Ascending aorta (tissue), 2 donors: ENCODE measurements around the gene PSME2. TPM values are rescaled to one million over a fixed set of nuclear protein-coding genes. Genes with fewer than 3 reads are reported as not detected.

Experiments used
- DNase-seq, 2 donors: peaks; one replicate each; pipeline ENCODE4 v3.0.0-alpha.2; 2019; ENCODE audit warnings: low spot score in 2 of 2
- H3K27ac ChIP-seq, 2 donors: fragments of 200-600 bp; sonication (generic); one replicate each; pipeline ENCODE4 v1.5.1; 2016 to 2017; ENCODE audit warnings: mild to moderate bottlenecking in 1 of 2
- H3K27me3 ChIP-seq: fragments of 200-600 bp; sonication (generic); one replicate; pipeline ENCODE4 v1.5.1; 2017
- H3K36me3 ChIP-seq, 2 donors: fragments of 200-600 bp; sonication (generic); one replicate each; pipeline ENCODE4 v1.5.1; 2016
- H3K4me1 ChIP-seq, 2 donors: fragments of 200-600 bp; sonication (generic); one replicate each; pipeline ENCODE4 v1.5.1; 2016 to 2017; ENCODE audit warnings: mild to moderate bottlenecking in 1 of 2
- H3K4me3 ChIP-seq, 2 donors: fragments of 200-600 bp; sonication (generic); one replicate each; pipeline ENCODE4 v1.5.1; 2016 to 2017; ENCODE audit warnings: mild to moderate bottlenecking in 1 of 2
- H3K9me3 ChIP-seq, 2 donors: fragments of 200-600 bp; sonication (generic); one replicate each; pipeline ENCODE4 v1.5.1; 2016
- CTCF ChIP-seq, 3 experiments: fragments of 200-600 bp in 2 of 3; fragments of 450-650 bp in 1 of 3; sonication (generic) in 2 of 3; IDR thresholded peaks; one replicate each; pipeline ENCODE4 v1.5.1; 2016 to 2019; ENCODE audit warnings: antibody characterized with exemption in 3 of 3, mild to moderate bottlenecking in 1 of 3, moderate library complexity in 1 of 3
- intact Hi-C: fragments of 100-400 bp; cut with DNase I; formaldehyde crosslinking; loops from one replicate; pipeline ENCODE4 v1.15.1; 2023
- total RNA-seq: library from RNA; depleted of rRNA; stranded (reverse); fragments of >200 nt; gene quantifications from one replicate; pipeline ENCODE4 v1.1.0, GENCODE V29; 2016

PSME2 gene
- total RNA-seq, 1 donor from 2014 or later: 100 TPM

GRCh38 chr14:24186831-24187538, 40.6 kb upstream of the PSME2 start:
- H3K36me3 ChIP-seq: peaks cover 31 to 49% of the 10 kb centered on the region in 2 donors
- DNase-seq: no peak

DNA sequence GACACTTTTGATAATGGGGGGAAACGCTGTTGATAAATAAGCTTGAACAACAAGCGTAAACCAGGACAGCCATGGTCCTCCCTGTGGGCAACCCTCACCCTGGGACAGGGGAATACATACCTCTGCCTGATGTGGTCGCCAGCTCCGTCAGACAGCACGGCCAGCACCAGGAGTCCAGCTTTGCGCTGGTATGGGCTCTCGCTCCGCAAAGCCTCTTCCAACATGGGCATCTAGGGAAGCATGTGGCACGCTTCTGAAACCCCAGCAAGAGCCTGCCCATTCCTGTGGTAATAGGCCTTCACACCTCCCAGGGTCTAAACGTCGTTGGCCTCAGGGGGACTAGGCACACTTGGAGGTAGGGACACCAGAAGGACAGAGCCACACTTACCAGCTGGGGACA, 39.3 kb upstream of the PSME2 start:
- no peak for DNase-seq

More at GRCh38 chr14:24186831-24187538, 40.6 kb upstream of the PSME2 start:
- Histone ChIP-seq H3K27me3 (no peaks in the 10 kb centered on the region), H3K27ac (no peak overlapping the region), H3K4me1 (peaks cover 0 to 19% of the 10 kb centered on the region in 2 donors), H3K4me3 (no peak overlapping the region), H3K9me3 (no peaks in the 10 kb centered on the region)
- intact Hi-C loops: no loop called here
- TF ChIP-seq CTCF (IDR thresholded peaks at IDR 0.05): no peak

GRCh38 chr14:24185026-24185425, 38.6 kb upstream of the PSME2 start:
- Histone ChIP-seq H3K4me1 (peaks cover 0 to 19% of the 10 kb centered on the region in 2 donors), H3K4me3 (no peak overlapping the region), H3K27me3 (no peaks in the 10 kb centered on the region), H3K9me3 (no peaks in the 10 kb centered on the region), H3K27ac (no peak overlapping the region), H3K36me3 (peaks cover 29 to 58% of the 10 kb centered on the region in 2 donors)
- DNase-seq: no peak
- intact Hi-C loops: no loop called here
- no peak for TF ChIP-seq CTCF (IDR thresholded peaks at IDR 0.05)

More for the DNA sequence above, 39.3 kb upstream of the PSME2 start:
- Histone ChIP-seq H3K4me1 (peaks cover 0 to 19% of the 10 kb centered on the region in 2 donors), H3K27ac (no peak overlapping the region), H3K36me3 (peaks cover 29 to 54% of the 10 kb centered on the region in 2 donors), H3K9me3 (no peaks in the 10 kb centered on the region), H3K4me3 (no peak overlapping the region), H3K27me3 (no peaks in the 10 kb centered on the region)
- TF ChIP-seq CTCF (IDR thresholded peaks at IDR 0.05): no peak
- intact Hi-C loops: no loop called here

- Histone ChIP-seq H3K36me3 (peaks cover 31 to 63% of the 10 kb centered on the region in 2 donors), H3K27me3 (no peaks in the 10 kb centered on the region), H3K9me3 (no peaks in the 10 kb centered on the region), H3K27ac (no peak overlapping the region), H3K4me1 (peaks cover 0 to 15% of the 10 kb centered on the region in 2 donors), H3K4me3 (no peak overlapping the region)
- TF ChIP-seq CTCF (IDR thresholded peaks at IDR 0.05): no peak
- intact Hi-C loops: no loop called here
- no peak for DNase-seq
Measured at GRCh38 chr14:24184104-24184970, 37.9 kb upstream of the PSME2 start.

DNA sequence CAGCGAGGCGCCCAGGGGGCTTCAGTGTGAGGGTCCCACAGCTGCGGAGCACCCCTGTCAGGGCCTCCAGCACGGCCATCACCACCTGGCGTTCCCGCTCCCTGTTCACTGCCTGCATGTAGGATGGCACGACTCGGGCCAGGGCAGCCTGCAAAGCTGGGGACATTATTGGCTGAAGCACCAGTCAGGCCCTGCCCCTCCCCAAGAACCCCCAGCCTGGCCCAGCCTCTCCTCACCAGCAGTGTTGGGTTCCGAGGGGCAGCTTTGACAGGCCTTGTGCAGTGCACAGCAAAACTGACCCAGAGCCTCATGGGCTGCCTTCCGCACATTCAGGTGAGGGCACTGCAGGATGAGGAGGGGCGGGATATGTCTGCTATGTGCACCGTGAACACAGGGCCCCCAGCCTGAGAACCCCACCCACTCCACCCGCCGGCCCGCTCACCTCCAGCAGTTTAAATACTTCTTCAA, 36.6 kb upstream of the PSME2 start:
- Histone ChIP-seq H3K4me3 (no peak overlapping the region), H3K27ac (no peak overlapping the region), H3K9me3 (no peaks in the 10 kb centered on the region), H3K36me3 (peaks cover 42 to 76% of the 10 kb centered on the region in 2 donors), H3K27me3 (no peaks in the 10 kb centered on the region), H3K4me1 (peaks cover 0 to 7% of the 10 kb centered on the region in 2 donors)
- intact Hi-C loops: no loop called here
- no peak for DNase-seq
- no peak for TF ChIP-seq CTCF (IDR thresholded peaks at IDR 0.05)
